T-helper 1 cell treated with Interleukin-12 subunit alpha and Interleukin-12 subunit beta and Interleukin-4 antibody, amounts not matched to agents 30 ng/mL and 1 ng/mL, for 36 hours (primary cell): ENCODE measurements around the gene KTN1. TPM values are rescaled to one million over a fixed set of nuclear protein-coding genes. Genes with fewer than 3 reads are reported as not detected.

Experiments
- intact Hi-C: fragments of 100-400 bp; cut with micrococcal nuclease; formaldehyde crosslinking; loops from one replicate; pipeline ENCODE4 v1.15.1; 2024
- total RNA-seq: library from RNA; stranded (reverse); gene quantifications from 2 replicates; pipeline ENCODE4 v1.2.3, GENCODE V29; 2022

Gene KTN1
- total RNA-seq, 1 donor from 2014 or later, result 106 TPM

DNA sequence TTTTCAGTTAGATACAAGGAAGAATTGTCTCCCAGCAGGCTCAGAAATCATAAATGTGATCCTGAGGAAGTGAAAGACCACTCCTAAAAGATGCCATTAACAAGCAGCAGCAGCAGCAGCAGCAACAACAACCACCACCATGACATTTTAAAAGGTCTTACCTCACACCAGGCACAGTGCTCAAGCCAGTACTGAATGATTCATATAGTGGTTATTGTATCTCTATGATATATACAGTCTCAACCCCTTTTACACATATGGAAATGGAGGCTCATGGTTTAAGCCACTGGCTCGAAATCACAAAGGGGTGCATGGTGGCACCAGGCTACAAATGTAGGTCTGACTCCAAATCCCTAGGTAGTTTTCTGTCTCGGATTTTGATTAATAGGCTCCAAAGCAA is 126.9 kb downstream of the KTN1 start:
- intact Hi-C loops, result loop anchor here (1.0 kb wide), 3 partner anchors 633 to 767 kb away; no protein-coding TSS in a partner anchor

GRCh38 chr14:55707365-55707804 is 127.4 kb downstream of the KTN1 start:
- intact Hi-C loops, result loop anchor here (1.0 kb wide), 3 partner anchors 633 to 767 kb away; no protein-coding TSS in a partner anchor

DNA sequence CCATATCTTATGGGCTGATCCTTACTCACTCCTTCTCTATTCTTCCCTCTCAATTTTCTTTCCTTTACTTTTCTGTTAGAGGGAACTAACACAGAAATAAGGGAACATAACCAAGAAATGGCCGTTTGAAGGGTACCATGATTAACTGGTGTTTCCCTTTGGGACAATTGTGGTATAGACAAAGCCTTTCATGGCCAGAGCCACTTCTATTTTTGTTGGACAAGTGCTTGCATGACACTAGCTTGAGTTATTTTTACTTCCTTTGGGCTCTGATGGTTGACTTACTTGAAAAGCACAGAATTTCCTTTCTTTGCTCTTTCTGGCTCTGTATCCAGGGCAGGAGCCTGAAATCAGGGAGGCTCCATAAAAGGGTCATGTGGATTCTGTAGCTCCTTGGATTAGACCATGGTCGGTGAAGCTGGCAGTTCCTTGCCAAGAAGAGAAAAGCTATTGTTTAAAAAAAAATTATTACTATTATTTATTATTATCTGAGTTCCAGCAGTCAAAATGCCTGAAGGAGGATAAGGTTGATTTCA is 130.6 kb downstream of the KTN1 start:
- intact Hi-C loops, result no loop called here

DNA sequence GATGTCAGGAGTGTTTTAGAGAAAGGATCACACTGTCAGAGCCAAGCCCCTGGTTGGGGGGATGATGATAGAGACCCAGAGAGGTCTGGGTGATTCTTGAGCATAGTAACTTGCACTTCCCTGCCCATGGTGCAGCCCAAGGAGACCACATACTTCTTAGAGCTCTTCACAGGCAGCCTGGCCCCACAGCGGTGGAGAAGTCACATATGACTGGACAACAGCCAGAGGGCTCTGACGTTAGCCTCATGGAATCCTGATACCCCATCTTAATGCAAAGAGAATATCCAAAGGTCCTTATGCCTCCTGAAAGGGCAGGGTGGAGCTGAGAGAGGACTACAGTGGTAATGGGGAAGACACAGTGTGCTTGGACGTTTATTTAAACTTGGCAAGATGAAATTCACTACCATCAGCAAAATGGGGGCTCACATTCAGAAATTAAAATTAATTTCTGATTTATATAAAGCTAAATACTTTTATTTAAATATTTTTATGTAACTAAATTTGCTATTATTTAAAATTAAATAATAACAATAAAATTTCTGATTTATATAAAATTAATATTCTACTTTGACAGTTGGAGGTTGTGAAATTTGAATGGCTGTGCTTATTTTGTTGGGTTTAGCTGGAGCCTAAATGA is 131.3 kb downstream of the KTN1 start:
- intact Hi-C loops, result no loop called here

GRCh38 chr14:55712491-55712890 is 132.5 kb downstream of the KTN1 start:
- intact Hi-C loops, result no loop called here

GRCh38 chr14:55713486-55713885 is 133.5 kb downstream of the KTN1 start:
- intact Hi-C loops, result no loop called here

DNA sequence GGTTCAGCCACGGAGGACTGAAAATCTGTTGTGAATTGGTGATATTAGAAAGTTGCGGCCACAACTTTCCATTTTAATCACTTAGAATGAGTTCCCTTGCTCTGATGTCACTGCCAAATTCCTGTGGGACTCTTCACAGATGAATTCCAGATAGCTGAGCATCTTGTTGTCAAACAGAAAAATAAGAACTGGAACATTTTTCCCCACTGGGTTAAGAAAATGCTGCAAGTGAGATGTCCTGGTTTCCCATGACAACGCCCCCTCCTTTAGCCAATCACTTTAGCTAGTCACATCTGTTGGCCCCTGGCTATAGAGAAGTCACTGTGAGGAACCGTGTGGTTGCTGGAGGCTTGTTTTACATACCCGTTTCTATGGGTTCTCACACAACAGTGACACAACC is 135.9 kb downstream of the KTN1 start:
- intact Hi-C loops, result no loop called here

- intact Hi-C loops, result no loop called here
These were observed 137.6 kb downstream of the KTN1 start for GRCh38 chr14:55717621-55718020.

GRCh38 chr14:55718551-55718950 is 138.5 kb downstream of the KTN1 start:
- intact Hi-C loops, result no loop called here

DNA sequence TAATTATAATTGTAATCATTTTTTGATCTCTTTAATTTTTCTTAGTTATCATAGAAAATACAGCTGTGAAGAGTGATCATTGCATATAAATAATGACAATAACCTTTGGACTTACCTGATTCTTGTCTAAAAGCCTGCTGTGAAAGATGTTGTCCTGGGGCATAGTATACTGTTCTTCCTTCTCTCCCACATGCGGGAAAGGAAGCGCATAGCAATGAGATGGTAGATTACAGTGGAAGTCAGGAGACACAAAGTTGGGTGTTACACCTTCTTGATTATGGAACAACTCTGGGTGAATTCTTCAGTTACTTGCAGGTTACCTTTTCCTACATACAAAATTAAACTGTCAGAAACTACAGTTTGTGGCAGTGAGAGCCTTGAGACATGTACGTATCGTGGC is 140.8 kb downstream of the KTN1 start:
- intact Hi-C loops, result no loop called here

DNA sequence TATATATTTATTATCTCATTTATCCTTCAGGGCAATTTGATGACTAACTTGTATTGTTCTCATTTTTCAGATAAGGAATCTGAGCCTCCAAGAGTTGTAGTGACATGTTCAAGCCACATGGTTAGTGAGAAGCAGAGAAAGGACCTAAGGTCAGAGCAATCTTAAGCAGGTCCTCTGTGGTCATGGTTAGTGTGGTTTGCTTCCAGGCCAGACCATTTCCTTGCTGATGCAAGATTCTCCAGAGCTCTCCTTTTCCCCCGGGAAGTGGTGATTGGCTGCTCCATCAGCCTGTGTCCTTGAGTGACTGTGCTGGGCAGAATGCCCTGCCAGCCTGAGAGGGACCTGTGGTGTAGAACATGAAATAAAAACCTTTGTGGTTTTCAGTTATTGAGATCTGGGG is 141.3 kb downstream of the KTN1 start:
- intact Hi-C loops, result no loop called here

DNA sequence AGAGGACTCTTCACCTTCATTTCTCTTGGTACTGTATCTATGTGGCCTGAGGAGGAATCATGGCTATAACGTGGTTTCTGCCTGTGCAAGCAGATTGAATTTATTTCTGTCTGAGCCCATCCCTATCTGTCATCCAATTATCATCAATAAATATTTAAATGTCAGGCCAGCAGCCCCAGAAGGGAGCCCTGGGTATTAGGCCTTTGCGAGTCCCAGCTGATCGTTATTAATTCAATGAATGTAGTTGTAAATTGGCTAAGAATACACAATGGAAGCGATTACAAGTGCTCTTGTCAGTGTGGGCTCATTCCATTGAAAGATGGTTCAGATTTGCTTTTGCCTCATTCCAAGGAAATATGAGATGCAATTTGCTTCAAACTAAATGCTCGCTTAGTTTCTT is 142.0 kb downstream of the KTN1 start:
- intact Hi-C loops, result no loop called here

GRCh38 chr14:55724736-55725135 is 144.7 kb downstream of the KTN1 start:
- intact Hi-C loops, result no loop called here

DNA sequence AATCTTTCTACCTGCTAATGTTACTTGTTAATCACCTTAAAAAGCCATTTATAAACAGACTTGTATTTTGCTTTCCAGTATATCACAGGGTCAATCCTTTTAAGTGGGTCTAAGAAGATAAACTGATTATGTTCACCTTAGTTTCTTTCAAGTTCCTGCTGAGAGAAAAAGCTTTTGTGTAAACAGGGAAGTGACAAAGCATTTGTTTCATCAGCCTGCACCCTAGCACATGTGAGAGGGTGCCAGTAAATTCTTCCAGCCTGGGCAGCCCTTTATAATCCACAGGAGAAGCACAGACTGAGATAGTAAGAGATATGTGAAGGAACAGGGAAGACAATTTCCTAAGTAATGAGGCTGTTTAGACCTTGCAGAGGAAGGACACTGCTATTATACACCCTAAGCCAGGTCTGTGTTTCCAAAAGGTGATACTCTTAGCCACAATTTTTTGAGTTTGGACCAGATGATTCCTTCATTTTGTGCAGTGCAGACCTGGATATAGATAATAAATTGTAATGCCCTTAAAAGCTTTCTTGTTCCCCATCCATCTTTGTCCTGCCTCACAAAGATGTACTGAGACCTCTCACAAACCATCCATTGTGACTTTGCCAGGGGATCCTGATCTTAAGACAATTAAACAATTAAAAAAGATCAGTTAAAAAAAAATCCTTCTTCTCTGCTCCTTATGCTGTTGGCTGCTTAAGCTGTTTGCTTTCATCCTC is 150.7 kb downstream of the KTN1 start:
- intact Hi-C loops, result loop anchor here (1.0 to 10.0 kb wide), 4 partner anchors 114 to 744 kb away; no protein-coding TSS in a partner anchor

DNA sequence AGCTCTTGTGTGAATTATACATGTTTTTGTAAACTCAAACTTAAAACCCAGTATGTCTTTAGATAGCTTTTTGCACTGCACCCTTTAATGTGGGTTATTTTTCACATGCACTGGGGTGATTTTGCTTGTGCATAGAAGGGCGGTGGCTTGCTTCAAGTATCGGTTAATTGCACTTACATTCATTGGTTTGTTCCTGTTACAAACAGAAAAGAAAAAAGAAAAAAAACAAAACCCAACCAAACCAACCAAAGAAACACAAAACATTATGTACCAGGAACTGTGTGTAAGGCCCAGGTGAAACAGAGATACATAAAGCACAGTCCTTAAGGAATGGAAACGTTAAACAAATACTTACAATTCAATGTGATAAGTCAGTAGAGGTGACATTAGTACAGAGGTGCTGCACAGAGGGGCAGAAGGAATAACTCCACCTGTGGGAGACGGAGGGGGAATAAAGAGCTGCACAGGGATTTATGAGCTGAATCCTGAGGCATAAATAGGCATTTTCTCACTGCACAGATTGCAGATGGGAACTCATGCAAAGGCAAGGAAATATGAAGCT is 151.4 kb downstream of the KTN1 start:
- intact Hi-C loops, result loop anchor here (1.0 to 10.0 kb wide), 4 partner anchors 113 to 743 kb away; no protein-coding TSS in a partner anchor

DNA sequence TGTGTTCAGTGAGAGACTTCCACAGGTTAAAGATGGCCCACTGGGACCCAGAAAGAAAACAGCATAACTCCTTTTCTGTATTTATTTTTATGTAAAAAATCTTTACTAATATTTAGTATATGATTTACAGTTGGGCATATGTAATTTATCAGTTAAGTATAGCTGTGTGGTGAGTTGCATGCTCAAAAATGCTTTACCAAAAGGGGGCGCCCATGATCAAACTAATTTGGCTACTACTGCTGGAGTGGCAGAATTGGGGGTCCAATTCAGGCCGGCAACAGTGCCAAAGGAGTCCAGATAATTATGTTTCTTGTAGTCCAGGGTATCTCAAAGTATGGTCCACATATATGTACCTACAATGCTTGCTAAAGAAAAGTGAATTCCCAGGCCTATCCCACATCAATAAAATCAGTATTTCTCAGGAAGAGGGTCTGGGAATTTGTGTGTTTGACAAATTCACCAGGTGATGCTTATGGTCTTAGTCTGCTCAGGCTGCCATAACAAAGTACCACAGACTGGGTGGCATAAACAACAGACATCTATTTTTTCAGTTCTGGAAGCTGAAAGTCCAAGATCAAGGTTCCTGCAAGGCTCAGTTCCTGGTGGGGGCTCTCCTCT is 152.0 kb downstream of the KTN1 start:
- intact Hi-C loops, result loop anchor here (1.0 to 10.0 kb wide), 7 partner anchors 75 to 742 kb away; no protein-coding TSS in a partner anchor

DNA sequence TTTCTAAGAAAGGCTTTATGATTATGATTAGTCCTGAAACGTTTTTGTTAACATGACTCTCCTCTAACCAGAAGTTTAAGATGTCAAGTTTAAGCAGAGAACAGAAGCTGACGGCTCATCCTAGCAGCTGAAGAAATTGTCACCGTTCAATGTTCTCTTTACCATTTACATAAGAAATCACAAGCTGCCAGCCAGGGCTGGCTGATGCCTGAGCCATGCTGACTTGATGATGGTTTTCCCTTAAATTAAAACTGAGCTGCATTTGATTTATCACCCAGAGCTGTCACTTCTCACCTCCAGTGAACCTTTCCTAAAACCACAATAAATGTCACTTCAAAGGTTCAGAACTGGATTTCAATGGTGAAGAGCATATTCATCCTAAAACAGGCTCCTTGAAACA is 153.6 kb downstream of the KTN1 start:
- intact Hi-C loops, result loop anchor here (2.0 to 10.0 kb wide), 3 partner anchors 111 to 383 kb away; no protein-coding TSS in a partner anchor
